ENCODE measurements around the gene ASB14.
"Not testable (repeated sequence)": the region's sequence is repeated elsewhere in the genome, so short reads cannot be mapped to it uniquely, and the experiment has no call there.

ASB14 gene

GRCh38 chr3:57292159-57292896, at the start of gene ASB14:
Gene ASB14, minus strand, starts transcription at chr3:57292685. Its CDS starts 652 bp downstream, at chr3:57292033.
- no peak for DNase-seq

GRCh38 chr3:57339071-57339642, 46.7 kb upstream of the ASB14 start:
- DNase-seq = not testable (repeated sequence)

GRCh38 chr3:57338272-57339070, 46.0 kb upstream of the ASB14 start:
- DNase-seq = not testable (repeated sequence)

GRCh38 chr3:57335283-57335938, 42.9 kb upstream of the ASB14 start:
- DNase-seq = no peak

GRCh38 chr3:57331078-57331610, 38.7 kb upstream of the ASB14 start:
- no peak for DNase-seq

GRCh38 chr3:57326498-57326897, 34.0 kb upstream of the ASB14 start:
- DNase-seq = not testable (repeated sequence)

- DNase-seq = no peak
Observed at GRCh38 chr3:57314204-57314603, 21.7 kb upstream of the ASB14 start.

- DNase-seq = no peak
Observed at GRCh38 chr3:57309769-57310360, 17.4 kb upstream of the ASB14 start.

GRCh38 chr3:57303520-57303919, 11.0 kb upstream of the ASB14 start:
- not testable (repeated sequence) for DNase-seq

GRCh38 chr3:57298041-57298440, 5.6 kb upstream of the ASB14 start:
- DNase-seq = no peak

GRCh38 chr3:57292897-57293526, 527 bp upstream of the ASB14 start:
- no peak for DNase-seq

- no peak for DNase-seq
Observed at GRCh38 chr3:57288403-57288802, 4.1 kb downstream of the ASB14 start.

- DNase-seq = no peak
Observed at GRCh38 chr3:57287205-57287604, 5.3 kb downstream of the ASB14 start.

GRCh38 chr3:57283334-57283733, 9.2 kb downstream of the ASB14 start:
- DNase-seq = no peak

- DNase-seq = no peak
Observed at GRCh38 chr3:57281715-57282114, 10.8 kb downstream of the ASB14 start.

GRCh38 chr3:57279685-57280084, 12.8 kb downstream of the ASB14 start:
- no peak for DNase-seq

GRCh38 chr3:57278237-57278636, 14.2 kb downstream of the ASB14 start:
- no peak for DNase-seq

- no peak for DNase-seq
Observed at GRCh38 chr3:57275393-57275792, 17.1 kb downstream of the ASB14 start.

GRCh38 chr3:57274845-57275244, 17.6 kb downstream of the ASB14 start:
- DNase-seq = no peak

GRCh38 chr3:57268416-57268815, 24.1 kb downstream of the ASB14 start:
- no peak for DNase-seq

GRCh38 chr3:57261929-57262328, 30.6 kb downstream of the ASB14 start:
- DNase-seq = no peak

GRCh38 chr3:57261119-57261518, 31.4 kb downstream of the ASB14 start:
- DNase-seq = no peak

Measured in activated T-cell treated with anti-CD3 and anti-CD28 coated beads, Interleukin-2, amount 50 U/mL, for 1 hour (primary cell).